ENCODE data around the gene FKBP2.

The FKBP2 gene

GRCh38 chr11:64220271-64220670 is 20.6 kb upstream of the FKBP2 start:
- Histone ChIP-seq H3K9ac (ENCODE audit: insufficient read length, low read depth) (no peak overlapping the region), H3K4me3 (ENCODE audit: insufficient read length, low read depth) (no peak overlapping the region), H3K4me1 (ENCODE audit: insufficient read depth, insufficient read length) (peaks cover 10% of the 10 kb centered on the region), H3K9me3 (ENCODE audit: insufficient read depth, low read length) (no peaks in the 10 kb centered on the region), H3K27me3 (ENCODE audit: insufficient read depth, insufficient read length) (no peaks in the 10 kb centered on the region), H3K36me3 (ENCODE audit: insufficient read depth, insufficient read length, low read length) (peaks cover 56% of the 10 kb centered on the region)
- TF ChIP-seq SUZ12 (IDR thresholded peaks at IDR 0.05; ENCODE audit: extremely low read depth, insufficient read depth, insufficient read length) (no peak), ZNF274 (IDR thresholded peaks at IDR 0.05; ENCODE audit: low read depth, low read length) (no peak), YY1 (IDR thresholded peaks at IDR 0.05; ENCODE audit: insufficient read depth, insufficient read length) (no peak)
- DNase-seq (ENCODE audit: low read depth, low spot score), result no peak

GRCh38 chr11:64220798-64221197 is 20.1 kb upstream of the FKBP2 start:
- no peak for TF ChIP-seq SUZ12 (IDR thresholded peaks at IDR 0.05; ENCODE audit: extremely low read depth, insufficient read depth, insufficient read length)
- no peak for TF ChIP-seq YY1 (IDR thresholded peaks at IDR 0.05; ENCODE audit: insufficient read depth, insufficient read length)
- no peak for TF ChIP-seq ZNF274 (IDR thresholded peaks at IDR 0.05; ENCODE audit: low read depth, low read length)
- Histone ChIP-seq H3K4me3 (ENCODE audit: insufficient read length, low read depth) (no peak overlapping the region), H3K9ac (ENCODE audit: insufficient read length, low read depth) (peak overlapping the region; percentile 4), H3K36me3 (ENCODE audit: insufficient read depth, insufficient read length, low read length) (peaks cover 54% of the 10 kb centered on the region), H3K27me3 (ENCODE audit: insufficient read depth, insufficient read length) (no peaks in the 10 kb centered on the region), H3K4me1 (ENCODE audit: insufficient read depth, insufficient read length) (peaks cover 15% of the 10 kb centered on the region), H3K9me3 (ENCODE audit: insufficient read depth, low read length) (no peaks in the 10 kb centered on the region)
- no peak for DNase-seq (ENCODE audit: low read depth, low spot score)

- no peak for DNase-seq (ENCODE audit: low read depth, low spot score)
- Histone ChIP-seq H3K9ac (ENCODE audit: insufficient read length, low read depth) (no peak overlapping the region), H3K36me3 (ENCODE audit: insufficient read depth, insufficient read length, low read length) (peaks cover 54% of the 10 kb centered on the region), H3K9me3 (ENCODE audit: insufficient read depth, low read length) (no peaks in the 10 kb centered on the region), H3K27me3 (ENCODE audit: insufficient read depth, insufficient read length) (no peaks in the 10 kb centered on the region), H3K4me3 (ENCODE audit: insufficient read length, low read depth) (no peak overlapping the region), H3K4me1 (ENCODE audit: insufficient read depth, insufficient read length) (peaks cover 26% of the 10 kb centered on the region)
- TF ChIP-seq ZNF274 (IDR thresholded peaks at IDR 0.05; ENCODE audit: low read depth, low read length) (no peak), YY1 (IDR thresholded peaks at IDR 0.05; ENCODE audit: insufficient read depth, insufficient read length) (no peak), SUZ12 (IDR thresholded peaks at IDR 0.05; ENCODE audit: extremely low read depth, insufficient read depth, insufficient read length) (no peak)
Measured at GRCh38 chr11:64222651-64223000, 18.3 kb upstream of the FKBP2 start.

GRCh38 chr11:64223001-64223651 is 17.8 kb upstream of the FKBP2 start:
- H3K9ac ChIP-seq (ENCODE audit: insufficient read length, low read depth), result no peak overlapping the region
- H3K27me3 ChIP-seq (ENCODE audit: insufficient read depth, insufficient read length), result no peaks in the 10 kb centered on the region
- TF ChIP-seq ZNF274 (IDR thresholded peaks at IDR 0.05; ENCODE audit: low read depth, low read length) (no peak), YY1 (IDR thresholded peaks at IDR 0.05; ENCODE audit: insufficient read depth, insufficient read length) (no peak), SUZ12 (IDR thresholded peaks at IDR 0.05; ENCODE audit: extremely low read depth, insufficient read depth, insufficient read length) (no peak)
- no peaks in the 10 kb centered on the region for H3K9me3 ChIP-seq (ENCODE audit: insufficient read depth, low read length)
- H3K36me3 ChIP-seq (ENCODE audit: insufficient read depth, insufficient read length, low read length), result peaks cover 54% of the 10 kb centered on the region
- no peak overlapping the region for H3K4me3 ChIP-seq (ENCODE audit: insufficient read length, low read depth)
- peaks cover 26% of the 10 kb centered on the region for H3K4me1 ChIP-seq (ENCODE audit: insufficient read depth, insufficient read length)
- no peak for DNase-seq (ENCODE audit: low read depth, low spot score)

- Histone ChIP-seq H3K9me3 (ENCODE audit: insufficient read depth, low read length) (no peaks in the 10 kb centered on the region), H3K4me1 (ENCODE audit: insufficient read depth, insufficient read length) (peaks cover 29% of the 10 kb centered on the region), H3K4me3 (ENCODE audit: insufficient read length, low read depth) (no peak overlapping the region), H3K27me3 (ENCODE audit: insufficient read depth, insufficient read length) (no peaks in the 10 kb centered on the region), H3K36me3 (ENCODE audit: insufficient read depth, insufficient read length, low read length) (peaks cover 49% of the 10 kb centered on the region), H3K9ac (ENCODE audit: insufficient read length, low read depth) (peak overlapping the region; percentile 28)
- TF ChIP-seq YY1 (IDR thresholded peaks at IDR 0.05; ENCODE audit: insufficient read depth, insufficient read length), result no peak
- TF ChIP-seq ZNF274 (IDR thresholded peaks at IDR 0.05; ENCODE audit: low read depth, low read length), result no peak
- no peak for TF ChIP-seq SUZ12 (IDR thresholded peaks at IDR 0.05; ENCODE audit: extremely low read depth, insufficient read depth, insufficient read length)
- no peak for DNase-seq (ENCODE audit: low read depth, low spot score)
Measured at GRCh38 chr11:64224151-64224890, 16.6 kb upstream of the FKBP2 start.

GRCh38 chr11:64224891-64225607 is 15.8 kb upstream of the FKBP2 start:
- Histone ChIP-seq H3K36me3 (ENCODE audit: insufficient read depth, insufficient read length, low read length) (peaks cover 43% of the 10 kb centered on the region), H3K4me3 (ENCODE audit: insufficient read length, low read depth) (peak overlapping the region; percentile 92), H3K27me3 (ENCODE audit: insufficient read depth, insufficient read length) (no peaks in the 10 kb centered on the region), H3K4me1 (ENCODE audit: insufficient read depth, insufficient read length) (peaks cover 33% of the 10 kb centered on the region), H3K9me3 (ENCODE audit: insufficient read depth, low read length) (no peaks in the 10 kb centered on the region), H3K9ac (ENCODE audit: insufficient read length, low read depth) (peak overlapping the region; percentile 94)
- DNase-seq (ENCODE audit: low read depth, low spot score), result no peak
- TF ChIP-seq YY1 (IDR thresholded peaks at IDR 0.05; ENCODE audit: insufficient read depth, insufficient read length) (no peak), ZNF274 (IDR thresholded peaks at IDR 0.05; ENCODE audit: low read depth, low read length) (no peak), SUZ12 (IDR thresholded peaks at IDR 0.05; ENCODE audit: extremely low read depth, insufficient read depth, insufficient read length) (no peak)
